Activated CD4-positive, CD25-positive, alpha-beta regulatory T cell treated with anti-CD3 and anti-CD28 coated beads, Interleukin-2, amount 50 U/mL, for 24 hours (primary cell): ENCODE results near the gene PDGFRB.
"Not testable (repeated sequence)": the region's sequence is repeated elsewhere in the genome, so short reads cannot be mapped to it uniquely, and the experiment has no call there.

Experiments used
- ATAC-seq, 2 donors: fragments of 150-1000 bp; cut with Tn5 transposase; one replicate each; pipeline ENCODE4 v1.10.0; 2021; ENCODE audit warnings: mild to moderate bottlenecking in 1 of 2, moderate library complexity in 1 of 2

Gene PDGFRB

DNA sequence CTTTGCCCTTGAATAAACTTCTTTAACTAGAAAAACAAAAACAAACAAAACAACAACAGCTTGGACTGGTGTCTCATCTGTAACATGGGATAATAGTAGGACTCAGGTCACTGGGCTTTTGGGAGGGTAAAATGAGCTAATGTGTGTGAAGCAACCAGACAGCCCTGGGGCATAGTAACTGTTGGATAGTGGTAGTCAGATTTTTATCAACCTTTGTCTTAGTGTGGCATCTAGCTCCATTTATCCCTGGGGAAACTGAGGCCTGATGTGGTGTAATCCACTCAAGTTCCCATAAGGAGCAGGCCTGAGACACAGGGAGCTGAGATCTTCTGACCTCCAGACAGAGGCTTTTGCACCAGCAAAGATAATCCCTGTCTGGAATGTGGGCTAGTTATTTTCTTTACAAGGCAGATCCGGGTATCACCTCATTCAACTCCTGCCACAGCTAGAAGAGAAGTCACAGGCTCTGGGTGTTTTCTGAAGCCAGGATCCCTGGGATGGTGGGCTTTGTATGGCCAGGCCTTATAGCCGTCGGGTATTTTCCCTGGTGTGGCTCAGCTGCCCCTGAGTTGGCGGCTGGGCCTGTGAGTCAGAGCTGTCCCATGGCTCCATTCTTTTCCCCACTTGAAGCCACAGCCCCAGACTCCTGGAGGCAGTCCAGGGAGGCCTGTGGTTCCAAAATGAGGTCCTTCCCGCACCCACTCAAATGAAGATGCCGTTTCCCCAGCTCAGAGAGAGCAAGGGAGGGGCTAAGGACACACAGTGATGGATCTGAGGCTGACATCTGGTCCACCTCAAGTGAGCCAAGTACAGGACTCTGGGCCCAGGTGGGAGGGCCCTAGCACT is 43.2 kb downstream of the PDGFRB start:
- ATAC-seq = no peak

DNA sequence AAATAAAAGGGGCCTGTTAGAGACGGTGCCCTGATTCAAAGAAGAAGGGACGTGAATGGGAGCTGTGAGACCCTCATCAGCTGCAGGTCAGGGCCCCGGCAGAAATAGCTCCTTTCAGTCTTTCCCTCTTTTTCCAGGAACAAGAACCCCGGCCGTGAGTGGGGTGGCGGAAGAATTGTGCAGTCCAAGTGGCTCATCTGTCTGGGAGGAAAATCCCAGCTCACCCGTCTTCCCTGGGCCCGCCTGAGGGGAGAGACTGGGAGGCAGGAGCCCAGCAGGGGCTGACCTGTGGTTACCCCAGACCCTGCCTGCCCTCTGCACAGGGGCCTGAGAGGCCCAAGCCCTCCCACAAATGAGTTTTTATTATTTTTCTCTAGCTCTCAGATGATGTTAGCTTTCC is 44.5 kb downstream of the PDGFRB start:
- no peak for ATAC-seq

DNA sequence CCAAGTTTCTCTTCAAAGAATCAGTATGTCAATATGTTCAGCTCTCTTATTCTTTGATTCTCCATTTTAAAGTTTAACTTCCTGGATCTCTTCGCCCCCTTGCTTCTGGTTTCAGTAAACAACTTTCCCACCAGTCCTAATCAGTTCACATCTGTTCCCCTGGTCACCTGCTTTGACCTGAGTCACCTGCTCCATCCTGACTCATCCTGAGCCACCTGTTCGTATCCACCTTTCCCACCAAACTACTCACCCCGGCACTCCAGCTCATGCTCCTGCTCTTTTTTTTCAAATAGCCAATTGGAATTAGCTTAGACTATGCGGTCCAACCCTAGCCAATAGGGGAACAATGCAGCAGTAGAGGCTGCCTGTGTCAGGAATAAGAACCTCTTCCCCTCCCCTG is 45.7 kb downstream of the PDGFRB start:
- ATAC-seq = no peak

DNA sequence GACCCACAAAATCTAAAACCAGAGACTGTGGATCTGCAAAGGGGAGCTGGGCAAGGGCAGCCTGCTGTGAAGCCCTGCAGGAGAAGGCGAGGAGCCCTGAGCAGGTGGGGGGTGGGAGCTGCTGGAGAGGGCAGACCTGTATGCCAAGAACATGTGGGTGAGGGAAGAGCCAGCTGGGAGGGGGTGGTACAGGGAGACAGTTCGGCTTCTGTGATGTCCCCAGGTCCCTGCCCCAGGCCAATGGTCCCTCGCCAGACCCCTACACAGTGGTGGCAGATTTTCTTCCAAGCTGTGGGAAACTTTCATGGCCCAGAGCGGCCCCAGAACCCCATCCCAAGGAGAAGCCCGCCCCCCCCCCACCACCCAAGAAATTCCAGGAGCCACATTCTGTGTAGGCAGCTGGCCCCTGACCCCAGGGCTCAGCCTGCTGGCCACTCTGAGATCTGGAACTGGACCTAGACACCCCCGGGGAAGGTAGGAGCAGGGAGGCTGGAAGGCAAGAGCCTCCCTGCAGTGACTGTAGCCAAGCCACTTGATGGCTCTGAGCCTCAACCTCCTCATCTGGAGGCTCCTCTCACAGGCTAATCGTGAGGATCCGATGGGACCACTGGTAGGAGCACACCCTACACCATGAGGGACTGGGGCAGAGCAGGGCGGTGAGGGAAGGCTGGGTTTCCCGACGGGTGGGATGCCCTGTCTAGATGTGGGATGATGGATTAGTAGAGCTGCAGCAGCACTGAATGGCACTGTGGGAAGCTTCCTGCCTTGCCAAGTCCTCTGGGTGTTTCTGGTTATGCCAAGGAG is 46.7 kb downstream of the PDGFRB start:
- no peak for ATAC-seq

DNA sequence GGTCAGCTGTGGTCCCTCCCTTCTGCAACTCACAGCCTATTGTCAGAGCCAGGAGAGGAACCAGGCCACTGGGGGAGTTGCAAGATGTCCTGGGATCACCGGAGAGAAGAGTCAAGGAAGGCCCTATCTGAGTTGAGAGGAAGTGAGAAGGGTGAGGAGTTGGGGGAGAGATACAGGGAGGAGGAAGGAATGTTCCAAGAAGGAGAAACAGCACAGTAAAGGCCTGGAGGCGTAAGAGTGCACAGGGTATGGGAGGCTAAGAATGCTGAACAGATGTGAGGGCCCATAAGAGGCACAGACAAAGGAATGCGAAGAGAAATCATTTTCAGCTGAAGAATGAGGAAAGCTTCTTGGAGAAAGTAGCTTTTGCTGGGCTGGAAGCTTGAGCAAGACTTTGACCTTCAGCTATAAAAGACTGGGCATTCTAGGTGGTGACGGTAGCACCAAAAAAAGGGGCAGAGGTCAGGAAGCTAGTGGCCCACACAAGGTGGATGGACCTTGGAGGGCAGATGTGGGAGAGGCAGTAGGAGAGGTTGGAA is 47.7 kb downstream of the PDGFRB start:
- no peak for ATAC-seq

DNA sequence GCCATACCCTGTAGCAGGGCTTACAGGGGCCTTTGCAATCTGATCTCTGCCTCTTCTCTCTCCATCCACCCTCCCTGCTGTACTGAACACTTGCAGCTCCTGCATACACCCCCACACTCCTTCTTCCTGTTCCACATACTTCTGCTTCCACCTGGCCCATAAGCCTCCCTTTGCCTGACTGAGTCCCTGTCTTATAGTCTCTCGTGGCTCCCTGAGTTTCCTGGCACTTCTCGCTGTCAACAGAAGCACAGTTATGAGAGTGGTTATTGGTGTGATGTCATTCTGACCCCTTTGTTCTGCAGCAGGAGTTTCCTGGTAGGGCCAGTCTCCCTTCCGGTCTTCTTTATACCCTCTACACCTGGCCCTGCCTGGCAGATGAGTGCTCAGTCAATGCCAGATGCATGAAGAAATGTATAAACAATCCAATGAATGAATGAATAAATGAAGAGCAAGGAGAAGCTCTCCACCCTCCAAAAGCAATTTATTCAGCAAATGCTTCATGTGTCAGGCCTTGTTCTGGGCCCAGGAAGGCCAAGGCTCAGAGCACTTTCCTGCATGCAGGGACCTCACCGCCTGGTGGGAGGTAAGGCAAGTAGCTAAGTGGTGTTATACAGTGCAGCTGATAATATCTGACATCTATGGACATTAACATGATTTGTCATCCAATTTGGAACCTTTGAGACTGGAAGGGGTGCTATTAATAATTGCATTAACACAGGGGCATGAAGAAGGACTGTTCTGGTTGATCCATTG is 48.8 kb downstream of the PDGFRB start:
- no peak for ATAC-seq

DNA sequence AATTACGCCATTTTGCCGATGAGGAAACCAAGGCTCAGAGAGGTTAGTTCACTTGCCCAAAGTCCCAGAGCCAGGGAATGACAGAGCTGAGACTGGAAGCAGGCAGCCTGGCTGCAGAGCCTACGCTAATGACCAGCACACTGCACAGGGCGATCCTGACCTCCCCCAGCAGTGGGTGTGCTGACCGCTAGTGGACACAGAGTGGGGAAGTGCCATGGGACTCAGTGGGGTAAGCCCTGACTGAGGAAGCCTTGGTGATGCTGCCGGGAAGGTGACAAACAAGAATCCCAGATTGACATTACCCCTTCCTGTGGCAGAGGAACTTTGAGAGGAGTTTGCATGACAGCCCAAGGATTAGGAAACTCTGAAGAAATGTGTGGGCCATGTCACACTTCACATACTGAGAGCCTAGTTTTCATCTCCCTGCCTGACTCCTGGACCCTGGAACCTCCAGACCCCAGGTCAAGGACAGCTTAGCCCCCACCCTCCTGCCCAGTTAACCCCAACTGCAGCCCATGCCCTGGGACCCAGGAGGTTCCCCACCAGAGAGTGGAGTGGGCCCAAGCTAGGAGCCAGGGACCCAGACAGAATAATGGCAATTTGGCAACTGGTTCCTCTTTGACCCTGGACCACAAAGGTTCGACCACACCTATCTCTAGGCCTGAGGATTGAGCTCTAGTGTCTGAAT is 49.6 kb downstream of the PDGFRB start:
- no peak for ATAC-seq

DNA sequence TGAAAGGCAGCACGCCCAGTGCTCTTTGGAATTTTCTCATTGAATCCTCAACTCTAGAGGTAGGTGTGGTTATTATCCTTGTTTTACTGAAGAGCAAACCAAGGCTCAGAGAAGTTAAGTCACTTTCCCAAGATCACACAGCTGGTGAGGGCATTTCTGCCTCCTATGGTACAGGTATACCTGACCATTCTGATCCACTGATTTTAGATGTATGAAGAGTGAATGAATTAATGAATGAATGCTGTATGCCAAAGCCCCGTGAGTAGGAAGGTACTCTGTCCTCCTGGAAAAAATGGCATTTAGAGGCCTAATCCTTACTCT is 51.1 kb downstream of the PDGFRB start:
- ATAC-seq = no peak

DNA sequence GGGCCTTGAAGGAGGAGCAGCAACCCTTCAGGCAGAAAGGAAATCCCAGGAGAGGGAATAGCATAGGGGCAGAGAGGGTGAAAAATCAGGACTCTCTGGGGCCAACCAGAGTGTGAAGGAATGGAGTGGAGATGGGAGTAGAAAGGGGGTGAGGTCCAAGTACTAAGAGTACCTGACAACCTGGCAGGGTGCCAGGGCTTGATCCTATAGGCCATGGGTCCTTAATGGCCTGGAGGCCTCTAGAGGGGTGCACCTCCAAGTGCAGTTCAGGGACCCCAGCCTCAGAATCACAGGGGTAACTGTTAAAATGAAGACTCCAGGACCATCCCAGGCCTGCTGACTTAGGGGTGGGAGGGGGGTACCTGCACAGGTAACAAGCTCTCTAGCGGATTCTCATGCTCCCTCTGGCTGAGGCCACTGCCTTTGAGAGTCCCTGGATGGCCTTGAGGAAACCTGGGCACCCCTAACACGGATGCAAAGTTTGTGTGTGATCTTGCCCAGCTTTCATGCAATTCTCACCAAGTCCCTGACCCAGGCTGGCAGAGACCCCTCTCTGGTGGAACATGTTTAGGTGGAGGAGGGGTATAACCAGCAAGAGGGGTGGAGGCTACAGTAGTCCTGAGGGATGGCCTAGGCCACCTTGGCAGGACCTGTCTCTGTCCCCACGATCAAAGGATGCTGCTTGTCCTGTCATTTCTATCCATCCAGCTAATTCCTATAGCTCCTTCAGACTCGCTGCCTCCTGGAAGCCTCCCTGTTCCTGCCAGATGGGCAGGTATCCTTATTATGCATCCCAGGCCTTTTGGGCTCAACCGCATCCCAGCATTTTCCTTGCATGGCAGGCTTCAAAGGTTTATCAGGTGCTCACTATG is 51.7 kb downstream of the PDGFRB start:
- no peak for ATAC-seq

DNA sequence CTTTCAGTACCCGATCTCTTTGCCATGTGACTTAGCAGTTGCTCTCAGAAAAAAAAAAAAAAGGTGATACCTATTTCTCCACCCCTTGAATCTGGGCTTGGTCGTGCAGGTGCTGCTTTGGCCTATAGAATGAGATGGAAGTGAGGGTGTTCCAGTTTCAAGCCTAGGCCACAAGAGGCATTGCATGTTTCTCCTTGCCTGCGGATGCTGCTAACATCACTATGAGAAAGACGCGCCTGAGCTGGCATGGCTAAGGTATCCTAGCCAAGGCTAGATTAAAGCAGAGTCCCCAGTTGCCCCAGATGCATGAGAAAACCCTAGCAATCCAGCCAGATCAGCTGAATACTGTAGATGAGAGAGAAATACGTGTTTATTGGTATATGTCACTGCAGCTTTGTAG is 54.6 kb downstream of the PDGFRB start:
- no peak for ATAC-seq

DNA sequence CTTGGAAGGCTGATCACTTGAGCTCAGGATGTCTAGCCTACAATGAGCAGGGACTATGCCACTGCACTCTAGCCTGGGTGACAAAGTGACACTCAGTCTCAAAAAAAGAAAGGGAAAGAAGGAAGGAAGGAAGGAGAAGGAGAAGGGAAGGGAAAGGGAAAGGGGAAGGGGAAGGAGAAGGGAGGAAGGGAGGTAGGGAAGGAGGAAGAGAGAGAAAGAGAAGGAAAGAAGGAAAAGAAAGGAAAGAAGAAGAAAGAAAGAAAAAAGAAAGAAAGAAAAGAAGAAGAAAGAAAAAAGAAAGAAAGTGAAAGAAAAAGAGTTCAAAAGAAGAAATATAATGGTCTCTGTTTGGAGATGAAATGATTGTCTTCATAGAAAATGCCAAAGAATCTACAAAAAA is 58.5 kb downstream of the PDGFRB start:
- ATAC-seq = no peak

DNA sequence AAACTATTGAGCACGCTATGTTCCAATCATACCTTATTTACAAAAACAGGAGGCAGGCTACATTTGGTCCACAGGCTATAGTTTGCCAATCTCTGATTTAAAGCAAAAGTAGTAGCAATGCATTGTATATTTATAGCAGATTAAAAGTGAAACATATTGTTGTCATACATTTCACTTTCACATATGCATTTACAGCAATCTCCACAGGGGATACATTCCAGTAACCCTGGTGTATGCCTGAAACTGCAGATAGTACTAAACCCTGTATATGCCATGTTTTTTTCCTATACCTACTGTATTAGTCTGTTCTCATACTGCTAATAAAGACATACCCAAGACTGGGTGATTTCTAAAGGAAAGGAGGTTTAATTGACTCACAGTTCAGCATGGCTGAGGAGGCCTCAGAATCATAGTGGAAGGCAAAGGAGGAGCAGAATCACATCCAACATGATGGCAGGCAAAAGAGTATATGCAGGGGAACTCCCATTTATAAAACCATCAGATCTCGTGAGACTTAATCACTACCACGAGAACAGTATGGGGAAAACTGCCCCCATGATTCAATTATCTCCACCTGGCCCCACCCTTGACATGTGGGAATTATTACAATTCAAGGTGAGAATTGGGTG is 63.4 kb downstream of the PDGFRB start:
- no peak for ATAC-seq

DNA sequence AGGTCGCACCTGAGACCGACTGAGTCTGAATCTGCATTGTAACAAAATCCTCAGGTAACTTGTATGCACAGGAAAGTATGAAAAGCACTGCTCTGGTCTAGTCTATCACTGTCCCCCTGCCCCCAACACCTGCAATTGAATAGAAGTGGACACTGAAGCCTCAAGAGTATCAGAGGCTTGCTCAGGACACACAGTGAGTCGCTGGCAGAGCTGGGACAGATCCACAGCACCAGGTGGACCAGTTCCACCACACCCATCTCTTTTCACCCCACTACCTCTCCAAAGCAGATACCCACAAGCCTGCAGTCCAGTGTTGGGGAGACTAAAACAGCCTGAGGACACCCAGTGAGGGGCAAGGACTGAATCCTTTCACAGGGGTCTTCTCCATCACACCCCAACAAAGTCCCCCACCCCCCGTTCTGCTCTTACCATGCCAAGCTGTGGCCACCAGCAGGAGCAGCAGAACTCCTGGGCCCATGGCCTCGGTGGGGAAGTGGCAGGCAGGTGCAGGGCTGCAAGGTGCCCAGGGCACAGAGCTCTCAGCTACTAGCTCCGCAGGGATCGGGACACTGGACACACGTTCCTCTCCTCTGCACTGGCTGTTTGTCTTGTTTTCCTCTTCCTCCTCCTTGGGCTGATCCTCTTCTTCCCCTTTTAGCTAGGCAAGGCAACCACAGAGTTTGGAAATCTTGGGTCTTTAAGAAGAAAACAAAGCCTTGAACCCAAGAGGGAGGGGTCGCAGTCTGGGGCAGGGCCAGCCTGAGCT is 69.5 kb downstream of the PDGFRB start, which contains the start of gene CSF1R:
CSF1R (minus strand) TSS at position 605 of the 766 bp plus-strand sequence; CDS start at position 478, 127 bp downstream.
- ATAC-seq = no peak

DNA sequence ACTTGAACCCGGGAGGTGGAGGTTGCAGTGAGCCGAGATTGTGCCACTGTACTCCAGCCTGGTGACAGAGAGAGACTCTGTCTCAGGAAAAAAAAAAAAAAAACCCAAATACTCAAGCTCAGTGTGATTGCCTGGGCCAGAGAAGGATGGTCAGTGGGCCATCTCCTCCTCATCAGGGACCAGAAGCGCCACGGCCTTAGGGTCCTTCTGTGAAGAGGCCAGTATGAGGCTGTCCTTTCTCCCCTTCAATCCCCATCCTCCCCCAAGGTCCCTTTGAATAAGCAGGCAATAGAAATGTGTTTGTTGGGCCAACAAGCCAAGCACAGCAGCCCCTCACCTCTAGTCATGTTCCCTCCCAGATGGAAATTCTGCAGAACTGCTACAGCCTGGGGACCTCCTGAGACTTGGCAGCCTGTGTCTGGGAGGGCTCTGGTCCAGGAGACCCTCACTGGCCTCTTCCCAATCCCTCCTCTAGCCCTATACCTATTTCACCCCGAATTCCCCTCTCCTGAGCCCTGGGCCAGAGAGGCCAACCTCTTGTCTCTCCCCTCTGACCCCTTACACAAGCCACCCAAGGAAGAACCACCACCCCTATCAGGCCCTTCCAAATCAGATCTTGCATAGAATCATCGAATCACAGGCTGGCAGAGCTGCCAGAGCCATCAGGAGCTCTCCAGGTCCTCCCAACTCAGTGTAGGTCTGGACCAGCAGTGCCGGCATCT is 70.3 kb downstream of the PDGFRB start:
- no peak for ATAC-seq

DNA sequence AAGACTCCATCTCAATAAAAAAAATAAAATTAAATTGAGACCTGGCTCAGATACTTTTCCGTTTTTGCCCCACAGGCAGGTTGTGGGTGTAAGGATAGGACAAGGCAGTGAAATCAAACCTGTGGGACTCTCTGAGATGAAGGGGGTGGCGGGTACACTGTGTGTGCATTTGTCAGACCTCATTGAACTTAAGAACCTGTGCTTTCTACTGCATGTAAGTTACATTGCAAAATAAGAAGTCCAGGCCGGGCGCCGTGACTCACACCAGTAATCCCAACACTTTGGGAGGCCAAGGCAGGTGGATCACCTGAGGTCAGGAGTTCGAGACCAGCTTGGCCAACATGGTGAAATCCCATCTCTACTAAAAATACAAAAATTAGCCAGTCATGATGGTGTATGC is 70.9 kb downstream of the PDGFRB start:
- not testable (repeated sequence) for ATAC-seq

DNA sequence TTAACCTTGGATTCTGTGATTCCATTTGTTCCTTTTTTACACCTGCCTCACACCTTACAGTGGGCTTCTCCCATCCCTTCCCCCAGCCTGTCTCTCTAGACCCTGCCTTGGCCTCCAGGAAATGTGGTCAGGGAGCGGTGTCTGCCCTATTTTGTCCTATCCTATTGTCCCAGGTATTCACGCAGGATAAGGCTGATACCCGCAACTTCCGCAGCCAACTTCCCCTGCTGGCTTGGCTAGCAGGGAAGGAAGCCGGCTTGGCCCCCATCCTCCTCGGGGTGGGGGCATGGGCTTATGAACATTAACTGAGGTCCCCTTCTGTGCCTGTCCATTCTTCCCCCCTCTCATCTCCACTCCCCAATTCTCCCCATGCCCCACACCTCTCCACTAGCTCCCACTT is 72.8 kb downstream of the PDGFRB start:
- no peak for ATAC-seq

DNA sequence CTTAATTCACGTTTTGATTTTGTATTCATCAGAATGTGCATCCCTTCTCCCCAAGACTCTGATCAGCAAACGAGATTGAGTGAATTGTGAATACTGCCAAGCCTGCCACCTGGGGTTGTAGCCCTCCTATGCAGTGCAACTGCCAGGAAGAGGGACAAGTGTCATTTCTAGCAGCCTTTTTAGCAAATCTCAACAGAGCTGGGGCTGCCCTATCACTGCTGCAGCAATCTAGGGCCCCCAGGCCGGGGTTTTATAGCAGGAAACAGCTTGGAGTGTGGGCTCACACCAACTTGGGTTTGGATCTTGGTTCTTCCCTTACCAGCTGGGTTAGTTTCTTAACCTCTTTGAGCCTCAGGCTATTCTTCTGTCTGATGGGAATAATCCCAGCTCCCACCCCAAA is 73.3 kb downstream of the PDGFRB start:
- ATAC-seq = no peak

DNA sequence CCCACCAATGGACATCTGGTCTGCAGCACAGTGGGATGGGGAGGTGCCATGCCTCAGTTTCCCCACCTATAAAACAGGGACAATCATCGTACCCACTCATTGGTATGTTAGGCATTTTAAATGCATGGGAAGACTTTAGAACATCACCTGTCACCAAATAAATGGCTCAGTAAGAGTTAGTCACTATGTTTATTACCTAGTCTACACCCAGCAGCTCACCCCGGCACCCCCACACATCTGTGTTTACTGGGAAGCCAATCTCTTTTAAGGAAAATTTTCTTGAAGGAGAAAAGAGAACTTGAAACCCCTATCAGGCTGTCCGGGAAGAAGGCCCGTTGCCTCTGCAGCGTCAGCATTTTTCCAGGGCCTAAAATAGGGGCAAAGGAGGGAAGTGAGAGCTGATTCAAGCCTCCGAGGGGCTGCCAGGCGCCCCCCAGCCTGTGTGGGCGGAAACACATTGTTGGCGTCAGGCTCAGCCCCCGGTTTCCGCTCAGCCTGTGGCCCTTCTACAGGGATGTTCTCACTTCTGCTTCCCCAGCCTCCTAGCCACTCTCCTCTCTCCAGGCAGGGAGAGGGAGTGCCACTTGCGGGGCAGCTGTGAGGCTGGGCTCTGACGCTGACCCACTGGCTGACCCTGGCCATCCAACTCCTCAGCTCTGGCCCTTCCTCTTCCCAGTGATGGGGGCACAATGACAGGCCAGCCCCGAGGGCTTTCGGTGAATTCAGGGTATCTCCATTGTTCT is 73.9 kb downstream of the PDGFRB start:
- no peak for ATAC-seq
